HepG2 (cell line): Measurements from ENCODE around the gene SIRPB2. TPM values are rescaled to one million over a fixed set of nuclear protein-coding genes. Genes with fewer than 3 reads are reported as not detected.

ENCODE experiments used
- ATAC-seq: fragments of 200-7000 bp; cut with Tn5 transposase; 3 replicates; pipeline ENCODE4 v1.9.1; 2020; ENCODE audit warnings: mild to moderate bottlenecking, moderate library complexity
- BruUV-seq: library from RNA; stranded (reverse); fragments of 400-500 nt; replicated peaks from 2 replicates; lab custom pipeline; 2021; lab: Mats Ljungman, UMichigan
- CTCF ChIA-PET: fragments of 300-600 bp; formaldehyde crosslinking; extraction: SDS; loops from one replicate; lab custom pipeline; 2021; ENCODE audit warnings: low total read pairs, inconsistent platforms, low intra/inter-chr PET ratio; lab: Yijun Ruan, JAX
- POLR2A ChIA-PET: fragments of 350-600 bp; sonication (Branson Sonifier 250); formaldehyde crosslinking; loops from one replicate; lab custom pipeline; 2020; ENCODE audit warnings: antibody characterized with exemption, inconsistent platforms; lab: Yijun Ruan, JAX
- DNase-seq: peaks from one replicate; pipeline ENCODE4 v3.0.0-alpha.2; 2015; ENCODE audit warnings: low spot score
- FAIRE-seq: peaks from 3 replicates; lab custom pipeline; 2011; peaks lifted over from hg19 to GRCh38; lab: Jason Lieb, UNC
- H2AFZ ChIP-seq: one replicate; pipeline ENCODE4 v1.6.1; 2011; ENCODE audit warnings: low read length, inconsistent platforms
- H3K27ac ChIP-seq: fragments of 300-600 bp; 3 replicates; pipeline ENCODE4 v1.8.0; 2011; ENCODE audit warnings: mixed run types, mild to moderate bottlenecking, mixed read lengths, low read length, inconsistent platforms; ENCODE audit not compliant: insufficient read depth; ENCODE audit errors: extremely low read length
- H3K27me3 ChIP-seq, 2 experiments: fragments of 200-600 bp in 1 of 2; 2 replicates in 1 of 2; 3 replicates in 1 of 2; pipeline versions ENCODE4 v1.6.0 to v1.8.0; 2011; ENCODE audit warnings: low read length in 2 of 2, mild to moderate bottlenecking in 2 of 2, moderate library complexity in 2 of 2, inconsistent platforms in 1 of 2; ENCODE audit not compliant: insufficient read depth in 2 of 2, control insufficient read depth in 1 of 2
- H3K36me3 ChIP-seq, 2 experiments: fragments of 200-600 bp in 1 of 2; replicated peaks in 1 of 2; 2 replicates in 1 of 2; 3 replicates in 1 of 2; pipeline versions ENCODE4 v1.5.1 to v1.8.0; 2011; ENCODE audit warnings: low read length in 2 of 2, inconsistent platforms in 1 of 2; ENCODE audit not compliant: insufficient read depth in 2 of 2, control insufficient read depth in 1 of 2
- H3K4me1 ChIP-seq: 2 replicates; pipeline ENCODE4 v1.5.1; 2012; ENCODE audit warnings: low read length, inconsistent platforms; ENCODE audit not compliant: insufficient read depth
- H3K4me2 ChIP-seq: 2 replicates; pipeline ENCODE4 v1.6.0; 2011; ENCODE audit warnings: low read depth, low read length, inconsistent platforms
- H3K4me3 ChIP-seq, 3 experiments: fragments of 200-600 bp in 1 of 3; sonication (generic), shearing (Covaris generic) in 1 of 3; replicated peaks in 1 of 3; 2 replicates each; pipeline ENCODE4 v1.5.1; 2011 to 2016; ENCODE audit warnings: low read length in 3 of 3, inconsistent platforms in 2 of 3, low read depth in 2 of 3, mild to moderate bottlenecking in 2 of 3, control low read depth in 1 of 3, mixed read lengths in 1 of 3; ENCODE audit not compliant: insufficient read depth in 1 of 3
- H3K79me2 ChIP-seq: one replicate; pipeline ENCODE4 v1.6.1; 2011; ENCODE audit warnings: low read length, inconsistent platforms; ENCODE audit not compliant: insufficient read depth
- H3K9ac ChIP-seq: 2 replicates; pipeline ENCODE4 v1.6.0; 2011; ENCODE audit warnings: mild to moderate bottlenecking, low read depth, low read length, inconsistent platforms; ENCODE audit not compliant: insufficient read depth
- H3K9me3 ChIP-seq: 2 replicates; pipeline ENCODE4 v1.5.1; 2012; ENCODE audit warnings: mild to moderate bottlenecking, low read length
- H4K20me1 ChIP-seq: 2 replicates; pipeline ENCODE4 v1.6.0; 2011; ENCODE audit warnings: inconsistent platforms, mild to moderate bottlenecking, low read length, moderate library complexity; ENCODE audit not compliant: insufficient read depth
- DNMT1 ChIP-seq: sonication (generic); formaldehyde crosslinking; IDR thresholded peaks from 2 replicates; pipeline ENCODE4 v1.5.1; 2020; ENCODE audit warnings: mild to moderate bottlenecking, missing genetic modification reagents
- HNF4A ChIP-seq: sonication (generic); formaldehyde crosslinking; IDR thresholded peaks from 2 replicates; pipeline ENCODE4 v1.4.0; 2020; ENCODE audit warnings: missing genetic modification reagents
- NFATC3 ChIP-seq: sonication (generic); formaldehyde crosslinking; IDR thresholded peaks from 2 replicates; pipeline ENCODE4 v1.5.1; 2020; ENCODE audit warnings: mild to moderate bottlenecking, missing genetic modification reagents
- RFX3 ChIP-seq: IDR thresholded peaks from 2 replicates; pipeline ENCODE4 v1.6.1; 2016; ENCODE audit warnings: missing biosample characterization, missing genetic modification reagents
- RXRA ChIP-seq: sonication (generic); formaldehyde crosslinking; IDR thresholded peaks from 2 replicates; pipeline ENCODE4 v1.5.1; 2020; ENCODE audit warnings: missing genetic modification reagents
- SALL2 ChIP-seq: sonication (generic); formaldehyde crosslinking; IDR thresholded peaks from 2 replicates; pipeline ENCODE4 v1.8.1; 2023; ENCODE audit warnings: mild to moderate bottlenecking, missing genetic modification reagents, inconsistent platforms
- SOX6 ChIP-seq, 2 experiments: fragments of 450-650 bp in 1 of 2; sonication (generic) in 1 of 2; formaldehyde crosslinking in 1 of 2; IDR thresholded peaks; 2 replicates each; pipeline versions ENCODE4 v1.4.0 to v1.6.1; 2017 to 2020; ENCODE audit warnings: antibody characterized with exemption in 1 of 2, mild to moderate bottlenecking in 1 of 2, missing genetic modification reagents in 1 of 2
- ZNF101 ChIP-seq: sonication (generic); formaldehyde crosslinking; IDR thresholded peaks from 2 replicates; pipeline ENCODE4 v1.4.0; 2020; ENCODE audit warnings: mild to moderate bottlenecking, low read depth, missing genetic modification reagents, borderline replicate concordance
- ZNF30 ChIP-seq: sonication (generic); formaldehyde crosslinking; IDR thresholded peaks from 2 replicates; pipeline ENCODE4 v1.5.0; 2020; ENCODE audit warnings: mild to moderate bottlenecking, missing genetic modification reagents
- ZNF614 ChIP-seq: IDR thresholded peaks from 2 replicates; pipeline ENCODE4 v1.6.1; 2018; ENCODE audit warnings: missing biosample characterization, missing genetic modification reagents, inconsistent platforms, borderline replicate concordance
- ZNF776 ChIP-seq: sonication (generic); formaldehyde crosslinking; IDR thresholded peaks from 2 replicates; pipeline ENCODE4 v1.4.0; 2020; ENCODE audit warnings: mild to moderate bottlenecking, missing genetic modification reagents
- ZSCAN22 ChIP-seq: sonication (generic); formaldehyde crosslinking; IDR thresholded peaks from 2 replicates; pipeline ENCODE4 v1.4.0; 2020; ENCODE audit warnings: mild to moderate bottlenecking, missing genetic modification reagents
- WGBS: methylation state at CpG from one replicate; pipeline ENCODE4 v1.1.6; 2017; ENCODE audit warnings: low lambda C conversion rate; 5-methylcytosine and 5-hydroxymethylcytosine counted together
- in situ Hi-C: cut with HindIII; loops from 2 replicates; pipeline ENCODE4 v1.10.0; 2017; ENCODE audit warnings: low pct_unique_long_range_greater_than_20kb; ENCODE audit not compliant: extremely low pct_ligation_motif_present
- intact Hi-C: fragments of 100-400 bp; cut with micrococcal nuclease; formaldehyde crosslinking; loops from one replicate; pipeline ENCODE4 v1.10.0; 2022; ENCODE audit not compliant: unreplicated experiment
- polyA plus RNA-seq, 8 experiments: library from polyadenylated mRNA; depleted of rRNA in 3 of 8; stranded (reverse) in 7 of 8; unstranded in 1 of 8; fragments of >200 nt; fragmentation: Illumina TruSeq in 4 of 8; extraction: Trizol in 4 of 8; gene quantifications; 2 replicates each; pipeline versions ENCODE4 v1.2.1 to v1.2.3, GENCODE V29; 2011 to 2016; ENCODE audit warnings: low read depth in 4 of 8, missing spikeins in 1 of 8, mixed read lengths in 1 of 8; ENCODE audit not compliant: insufficient read depth in 1 of 8
- total RNA-seq, 5 experiments: library from RNA; depleted of rRNA; stranded (reverse); fragments of >200 nt; fragmentation: Illumina TruSeq; extraction: Trizol; gene quantifications; 2 replicates each; pipeline ENCODE4 v1.2.3, GENCODE V29; 2016; ENCODE audit warnings: low read depth in 1 of 5
- TF ChIP-seq, protein P1 (sequence below): sonication (generic); formaldehyde crosslinking; IDR thresholded peaks from 2 replicates; pipeline ENCODE4 v1.4.0; 2020; ENCODE audit warnings: missing genetic modification reagents
- TF ChIP-seq, protein P2 (sequence below): sonication (generic); formaldehyde crosslinking; IDR thresholded peaks from 2 replicates; pipeline ENCODE4 v1.4.0; 2020; ENCODE audit warnings: missing genetic modification reagents
- TF ChIP-seq, protein P3 (sequence below): sonication (generic); formaldehyde crosslinking; IDR thresholded peaks from 2 replicates; pipeline ENCODE4 v1.5.0; 2020; ENCODE audit warnings: missing genetic modification reagents, mild to moderate bottlenecking, borderline replicate concordance
- TF ChIP-seq, protein P4 (sequence below): sonication (generic); formaldehyde crosslinking; IDR thresholded peaks from 2 replicates; pipeline ENCODE4 v1.8.0; 2022; ENCODE audit warnings: missing genetic modification reagents, mild to moderate bottlenecking, borderline replicate concordance

The SIRPB2 gene
- total and polyA plus RNA-seq, 2 of the 13 experiments (the other 11 are each of a cell fraction or from before 2014, with no cell fraction given) = not detected

DNA sequence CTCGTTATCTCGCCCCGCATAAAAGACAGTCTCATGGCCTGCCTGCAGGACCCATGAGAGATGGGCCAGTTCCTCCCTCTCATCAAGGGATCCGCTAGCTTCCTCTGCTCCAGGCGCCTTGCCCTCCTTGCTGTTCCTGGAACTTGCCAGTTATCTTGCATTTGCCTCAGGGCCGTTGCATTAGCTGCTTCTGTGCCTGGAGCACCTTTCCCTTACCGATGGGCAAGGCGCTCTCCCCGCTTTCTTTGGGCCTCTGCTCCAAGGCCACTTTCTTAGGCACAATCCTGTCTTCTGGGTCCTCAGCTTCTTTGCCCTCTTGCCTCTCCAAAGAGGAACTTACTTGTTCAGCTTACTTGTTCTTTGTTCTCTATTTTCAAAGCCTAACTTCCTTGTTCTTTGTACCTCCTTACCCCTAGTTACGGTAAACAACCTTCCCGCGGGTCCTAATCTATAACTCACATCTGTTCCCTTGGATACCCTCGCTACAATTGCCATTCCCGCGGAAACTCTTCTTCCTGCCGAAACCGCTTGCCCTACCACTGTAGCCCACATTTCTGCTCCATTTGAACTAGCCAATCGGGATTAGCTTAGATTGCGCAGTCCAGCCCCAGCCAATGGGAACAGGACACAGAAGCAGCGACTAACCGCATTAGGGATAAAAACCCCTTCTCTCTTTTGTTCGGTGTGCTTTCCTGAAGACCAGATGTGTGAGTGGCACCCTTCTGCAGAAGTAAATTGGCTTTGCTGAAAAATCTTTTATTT lies 23.7 kb downstream of the SIRPB2 start:
- ChIA-PET POLR2A (interaction anchor here (1.5 to 3.3 kb wide), 3 partner anchors 74 to 142 kb away, joined by 4 to 32 read pairs (median 8); partner anchors contain the start of gene FKBP1A), CTCF (interaction anchor here (0.9 to 2.5 kb wide), 2 partner anchors 36 to 310 kb away, joined by 3 to 9 read pairs; no protein-coding TSS in a partner anchor)
- peak overlapping the region; percentile 62 for H3K27ac ChIP-seq
- peaks cover 64% of the 10 kb centered on the region for H3K4me1 ChIP-seq
- in situ Hi-C loops (no loop called here), intact Hi-C loops (loop anchor here (1.0 to 2.0 kb wide), 2 partner anchors 75 to 349 kb away; partner anchors contain the start of genes FKBP1A and PSMF1)
- FAIRE-seq = no peak
- peak overlapping the region; percentile 30 to 98 (median 55) for H3K4me3 ChIP-seq
- H4K20me1 ChIP-seq = peaks cover 13% of the 10 kb centered on the region
- H3K4me2 ChIP-seq = peak overlapping the region; percentile 97
- ATAC-seq = peak; percentile 1; the same call in 2 of the 3 replicates
- peak overlapping the region; percentile 74 for H3K9ac ChIP-seq
- peak; percentile 68 for DNase-seq
- peaks cover 37% of the 10 kb centered on the region for H3K79me2 ChIP-seq
- no peaks in the 10 kb centered on the region; a peak in 2 of 5 replicates for H3K27me3 ChIP-seq
- H3K9me3 ChIP-seq = no peaks in the 10 kb centered on the region
- H3K36me3 ChIP-seq = peaks cover 12 to 17% of the 10 kb centered on the region in 2 experiments; a peak in 4 of 5 replicates
- 32% methylated on average over 22 of the region's 22 CpGs for WGBS
- peak overlapping the region; percentile 47 for H2AFZ ChIP-seq
- no TSS peak for BruUV-seq
- TF ChIP-seq ZNF614 (CRISPR knock-in tag) (no peak; the same call in 1 of the 2 replicates), RFX3 (CRISPR knock-in tag) (peak; percentile 74), SOX6 (IDR thresholded peaks at IDR 0.05) (no peak), SOX6 (CRISPR knock-in tag; IDR thresholded peaks at IDR 0.05) (no peak), ZNF776 (CRISPR knock-in tag) (no peak), RXRA (CRISPR knock-in tag) (0 out of 2 replicates have a peak, but pooled peaks have one; percentile 6), HNF4A (no peak), ZNF101 (CRISPR knock-in tag) (no peak), NFATC3 (CRISPR knock-in tag) (no peak), DNMT1 (CRISPR knock-in tag) (no peak), ZNF30 (no peak), SALL2 (CRISPR knock-in tag) (no peak), ZSCAN22 (no peak)
- TF ChIP-seq, protein P1, sequence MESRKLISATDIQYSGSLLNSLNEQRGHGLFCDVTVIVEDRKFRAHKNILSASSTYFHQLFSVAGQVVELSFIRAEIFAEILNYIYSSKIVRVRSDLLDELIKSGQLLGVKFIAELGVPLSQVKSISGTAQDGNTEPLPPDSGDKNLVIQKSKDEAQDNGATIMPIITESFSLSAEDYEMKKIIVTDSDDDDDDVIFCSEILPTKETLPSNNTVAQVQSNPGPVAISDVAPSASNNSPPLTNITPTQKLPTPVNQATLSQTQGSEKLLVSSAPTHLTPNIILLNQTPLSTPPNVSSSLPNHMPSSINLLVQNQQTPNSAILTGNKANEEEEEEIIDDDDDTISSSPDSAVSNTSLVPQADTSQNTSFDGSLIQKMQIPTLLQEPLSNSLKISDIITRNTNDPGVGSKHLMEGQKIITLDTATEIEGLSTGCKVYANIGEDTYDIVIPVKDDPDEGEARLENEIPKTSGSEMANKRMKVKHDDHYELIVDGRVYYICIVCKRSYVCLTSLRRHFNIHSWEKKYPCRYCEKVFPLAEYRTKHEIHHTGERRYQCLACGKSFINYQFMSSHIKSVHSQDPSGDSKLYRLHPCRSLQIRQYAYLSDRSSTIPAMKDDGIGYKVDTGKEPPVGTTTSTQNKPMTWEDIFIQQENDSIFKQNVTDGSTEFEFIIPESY (CRISPR knock-in tag) = peak; percentile 67
- TF ChIP-seq, protein P2, sequence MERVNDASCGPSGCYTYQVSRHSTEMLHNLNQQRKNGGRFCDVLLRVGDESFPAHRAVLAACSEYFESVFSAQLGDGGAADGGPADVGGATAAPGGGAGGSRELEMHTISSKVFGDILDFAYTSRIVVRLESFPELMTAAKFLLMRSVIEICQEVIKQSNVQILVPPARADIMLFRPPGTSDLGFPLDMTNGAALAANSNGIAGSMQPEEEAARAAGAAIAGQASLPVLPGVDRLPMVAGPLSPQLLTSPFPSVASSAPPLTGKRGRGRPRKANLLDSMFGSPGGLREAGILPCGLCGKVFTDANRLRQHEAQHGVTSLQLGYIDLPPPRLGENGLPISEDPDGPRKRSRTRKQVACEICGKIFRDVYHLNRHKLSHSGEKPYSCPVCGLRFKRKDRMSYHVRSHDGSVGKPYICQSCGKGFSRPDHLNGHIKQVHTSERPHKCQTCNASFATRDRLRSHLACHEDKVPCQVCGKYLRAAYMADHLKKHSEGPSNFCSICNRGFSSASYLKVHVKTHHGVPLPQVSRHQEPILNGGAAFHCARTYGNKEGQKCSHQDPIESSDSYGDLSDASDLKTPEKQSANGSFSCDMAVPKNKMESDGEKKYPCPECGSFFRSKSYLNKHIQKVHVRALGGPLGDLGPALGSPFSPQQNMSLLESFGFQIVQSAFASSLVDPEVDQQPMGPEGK = no peak
- TF ChIP-seq, protein P3, sequence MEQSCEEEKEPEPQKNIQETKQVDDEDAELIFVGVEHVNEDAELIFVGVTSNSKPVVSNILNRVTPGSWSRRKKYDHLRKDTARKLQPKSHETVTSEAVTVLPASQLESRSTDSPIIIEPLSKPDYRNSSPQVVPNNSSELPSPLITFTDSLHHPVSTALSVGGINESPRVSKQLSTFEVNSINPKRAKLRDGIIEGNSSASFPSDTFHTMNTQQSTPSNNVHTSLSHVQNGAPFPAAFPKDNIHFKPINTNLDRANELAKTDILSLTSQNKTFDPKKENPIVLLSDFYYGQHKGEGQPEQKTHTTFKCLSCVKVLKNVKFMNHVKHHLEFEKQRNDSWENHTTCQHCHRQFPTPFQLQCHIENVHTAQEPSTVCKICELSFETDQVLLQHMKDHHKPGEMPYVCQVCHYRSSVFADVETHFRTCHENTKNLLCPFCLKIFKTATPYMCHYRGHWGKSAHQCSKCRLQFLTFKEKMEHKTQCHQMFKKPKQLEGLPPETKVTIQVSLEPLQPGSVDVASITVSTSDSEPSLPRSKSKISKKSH (CRISPR knock-in tag) = no peak
- TF ChIP-seq, protein P4, sequence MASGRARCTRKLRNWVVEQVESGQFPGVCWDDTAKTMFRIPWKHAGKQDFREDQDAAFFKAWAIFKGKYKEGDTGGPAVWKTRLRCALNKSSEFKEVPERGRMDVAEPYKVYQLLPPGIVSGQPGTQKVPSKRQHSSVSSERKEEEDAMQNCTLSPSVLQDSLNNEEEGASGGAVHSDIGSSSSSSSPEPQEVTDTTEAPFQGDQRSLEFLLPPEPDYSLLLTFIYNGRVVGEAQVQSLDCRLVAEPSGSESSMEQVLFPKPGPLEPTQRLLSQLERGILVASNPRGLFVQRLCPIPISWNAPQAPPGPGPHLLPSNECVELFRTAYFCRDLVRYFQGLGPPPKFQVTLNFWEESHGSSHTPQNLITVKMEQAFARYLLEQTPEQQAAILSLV (CRISPR knock-in tag) = 0 out of 2 replicates have a peak, but pooled peaks have one; percentile 10
